GM19467 (cell line): ENCODE measurements around the gene C11orf71.
A peak's percentile ranks its signal among the peaks of the same experiment; 100 is the strongest.

Experiments
- ATAC-seq: cut with Tn5 transposase; IDR thresholded peaks from one replicate; pipeline ENCODE4 v1.9.1; 2021; ENCODE audit warnings: mild to moderate bottlenecking, moderate library complexity; ENCODE audit not compliant: unreplicated experiment

Gene C11orf71, protein sequence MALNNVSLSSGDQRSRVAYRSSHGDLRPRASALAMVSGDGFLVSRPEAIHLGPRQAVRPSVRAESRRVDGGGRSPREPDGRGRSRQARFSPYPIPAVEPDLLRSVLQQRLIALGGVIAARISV

GRCh38 chr11:114400216-114400914 lies at the start of gene C11orf71, which contains the start of gene RBM7:
Gene C11orf71, minus strand, starts transcription at chr11:114400511. Its CDS starts 180 bp downstream, at chr11:114400331.
Gene RBM7, plus strand, starts transcription at chr11:114400666. Its CDS starts 6 bp downstream, at chr11:114400672.
- peak; percentile 96 for ATAC-seq

DNA sequence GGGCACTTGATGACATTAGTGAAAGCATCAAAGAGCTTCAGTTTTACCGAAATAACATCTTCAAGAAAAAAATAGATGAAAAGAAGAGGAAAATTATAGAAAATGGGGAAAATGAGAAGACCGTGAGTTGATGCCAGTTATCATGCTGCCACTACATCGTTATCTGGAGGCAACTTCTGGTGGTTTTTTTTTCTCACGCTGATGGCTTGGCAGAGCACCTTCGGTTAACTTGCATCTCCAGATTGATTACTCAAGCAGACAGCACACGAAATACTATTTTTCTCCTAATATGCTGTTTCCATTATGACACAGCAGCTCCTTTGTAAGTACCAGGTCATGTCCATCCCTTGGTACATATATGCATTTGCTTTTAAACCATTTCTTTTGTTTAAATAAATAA lies 49.5 kb upstream of the C11orf71 start:
- no peak for ATAC-seq

GRCh38 chr11:114448749-114449482 lies 48.6 kb upstream of the C11orf71 start:
- ATAC-seq = no peak

DNA sequence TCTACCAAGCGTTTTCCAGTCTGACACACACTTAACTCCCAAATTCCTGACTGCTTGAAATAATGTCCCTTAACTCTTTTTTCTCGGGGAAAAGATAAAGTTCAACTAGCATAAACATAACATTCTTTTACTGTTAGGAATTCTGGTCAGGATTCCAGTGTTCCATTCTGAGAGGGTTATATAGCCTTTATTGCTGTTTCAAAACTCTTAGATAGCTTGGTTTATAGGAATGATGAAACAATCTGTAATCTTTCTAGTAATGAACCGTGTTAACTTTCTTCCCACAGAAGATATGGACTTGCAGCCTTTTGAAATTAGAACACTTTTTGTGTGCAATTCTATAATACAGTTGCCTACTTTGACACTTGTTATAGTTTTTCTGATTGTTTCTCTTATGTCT lies 47.6 kb upstream of the C11orf71 start:
- no peak for ATAC-seq

- ATAC-seq = no peak
Measured at GRCh38 chr11:114447444-114447843, 47.1 kb upstream of the C11orf71 start.

- no peak for ATAC-seq
Measured at GRCh38 chr11:114442536-114442935, 42.2 kb upstream of the C11orf71 start.

GRCh38 chr11:114441921-114442320 lies 41.6 kb upstream of the C11orf71 start:
- ATAC-seq = no peak

GRCh38 chr11:114440971-114441763 lies 40.9 kb upstream of the C11orf71 start:
- no peak for ATAC-seq

DNA sequence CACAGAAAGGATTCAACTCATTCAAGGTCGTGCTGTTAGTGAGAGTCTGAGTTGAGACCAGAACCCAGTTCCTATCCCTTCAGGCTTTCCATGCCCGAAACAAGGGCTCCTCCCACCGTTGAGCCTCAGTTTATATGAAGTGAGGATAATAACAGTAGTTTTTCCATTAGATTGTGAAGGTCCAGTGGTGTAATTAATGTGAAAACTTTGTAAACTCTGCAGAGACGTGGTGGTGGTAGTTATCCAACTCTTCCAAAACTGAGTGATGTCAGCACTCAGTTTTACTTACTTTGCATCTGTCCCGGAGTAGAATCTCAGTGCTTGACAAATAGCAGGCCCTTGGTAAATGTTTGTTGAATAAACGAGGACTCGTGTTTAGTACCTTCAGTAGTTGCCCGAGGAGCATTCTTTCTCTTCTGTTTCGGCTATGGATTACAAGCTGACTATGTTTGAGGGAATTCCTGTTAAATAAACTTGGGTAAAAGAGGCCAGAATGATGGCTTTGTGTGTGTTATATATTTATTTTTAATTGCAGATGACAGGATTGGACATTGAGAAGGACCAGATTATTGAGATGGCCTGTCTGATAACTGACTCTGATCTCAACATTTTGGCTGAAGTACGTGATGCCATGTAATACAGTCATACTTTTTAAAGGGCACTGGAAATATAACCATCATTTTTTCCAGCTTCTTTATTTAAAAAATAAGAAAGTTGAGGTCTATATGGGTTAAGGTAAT lies 40.0 kb upstream of the C11orf71 start:
- no peak for ATAC-seq

DNA sequence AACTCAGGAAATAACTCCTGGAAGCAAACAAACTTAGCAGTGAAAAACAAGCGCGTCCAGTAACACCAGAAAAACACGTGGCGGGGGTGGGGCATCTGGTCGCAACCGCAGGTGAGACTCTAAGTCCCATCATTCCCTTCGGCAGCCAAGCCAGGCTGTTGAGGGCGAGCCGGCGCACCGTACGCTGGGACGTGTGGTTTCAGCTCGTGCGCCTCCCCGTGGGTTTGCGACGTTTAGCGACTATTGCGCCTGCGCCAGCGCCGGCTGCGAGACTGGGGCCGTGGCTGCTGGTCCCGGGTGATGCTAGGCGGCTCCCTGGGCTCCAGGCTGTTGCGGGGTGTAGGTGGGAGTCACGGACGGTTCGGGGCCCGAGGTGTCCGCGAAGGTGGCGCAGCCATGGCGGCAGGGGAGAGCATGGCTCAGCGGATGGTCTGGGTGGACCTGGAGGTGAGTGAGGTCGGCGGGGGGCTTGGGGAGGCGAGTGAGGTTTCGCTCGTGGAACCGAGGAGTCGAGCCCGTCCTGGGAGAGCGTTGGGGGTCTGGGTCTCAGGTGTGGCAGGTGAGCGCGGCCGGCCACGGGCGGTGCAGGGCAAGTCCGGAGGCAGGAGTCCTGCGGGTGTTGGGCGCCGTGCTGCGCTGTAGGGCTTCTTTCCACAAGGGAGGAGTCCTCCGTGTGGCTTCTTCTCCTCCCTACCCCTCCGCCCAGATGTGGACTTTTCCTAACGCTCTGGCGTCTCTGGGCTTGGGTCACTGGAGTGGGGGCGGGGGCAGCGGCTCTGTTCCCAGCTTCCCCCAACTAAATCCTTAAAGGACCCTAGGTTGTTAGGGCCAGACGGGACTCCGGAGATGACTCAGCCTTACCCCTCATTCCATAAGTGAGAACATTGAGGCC lies 39.2 kb upstream of the C11orf71 start, which contains the start of gene REXO2:
REXO2 (plus strand) TSS at position 239 of the 892 bp plus-strand sequence; CDS start at position 301, 62 bp downstream.
- peak; percentile 99 for ATAC-seq

GRCh38 chr11:114438303-114438702 lies 38.0 kb upstream of the C11orf71 start:
- ATAC-seq = no peak

DNA sequence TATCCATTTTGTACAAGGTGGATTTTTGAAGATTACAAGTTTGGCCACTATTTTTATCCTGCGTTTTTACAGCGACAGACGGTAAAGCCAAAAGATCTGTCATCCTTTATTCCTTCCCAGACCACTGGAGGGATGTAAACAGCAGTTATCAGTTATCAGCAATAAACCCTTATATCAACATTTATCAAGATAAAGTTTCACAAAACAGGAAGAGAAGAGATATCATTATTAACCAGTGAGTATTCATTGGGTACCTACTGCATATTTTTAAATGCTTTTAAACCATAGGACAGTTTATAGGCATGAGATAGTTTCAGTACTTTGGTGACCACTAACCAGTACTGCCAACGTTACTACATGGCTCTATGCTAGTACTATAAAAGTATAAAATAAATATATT lies 33.1 kb upstream of the C11orf71 start:
- ATAC-seq = no peak

DNA sequence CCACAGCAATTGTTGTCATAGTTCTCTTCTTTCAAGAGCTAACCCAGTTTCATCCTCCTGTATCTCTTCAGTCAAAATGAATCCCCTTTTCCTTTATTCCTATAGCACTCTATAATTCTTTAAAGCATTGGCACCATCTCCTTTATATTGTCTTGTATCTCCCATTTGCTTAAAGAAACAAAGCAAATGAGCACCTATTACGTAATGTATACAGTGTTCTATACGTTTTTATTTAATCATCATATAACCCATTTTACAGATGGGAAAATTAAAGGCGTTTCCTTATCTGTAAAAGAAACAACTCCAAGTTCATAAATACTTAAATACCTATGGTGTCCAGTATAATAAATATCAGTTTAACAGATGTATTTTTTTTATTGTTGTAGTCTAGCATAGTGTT lies 32.6 kb upstream of the C11orf71 start:
- ATAC-seq = no peak

DNA sequence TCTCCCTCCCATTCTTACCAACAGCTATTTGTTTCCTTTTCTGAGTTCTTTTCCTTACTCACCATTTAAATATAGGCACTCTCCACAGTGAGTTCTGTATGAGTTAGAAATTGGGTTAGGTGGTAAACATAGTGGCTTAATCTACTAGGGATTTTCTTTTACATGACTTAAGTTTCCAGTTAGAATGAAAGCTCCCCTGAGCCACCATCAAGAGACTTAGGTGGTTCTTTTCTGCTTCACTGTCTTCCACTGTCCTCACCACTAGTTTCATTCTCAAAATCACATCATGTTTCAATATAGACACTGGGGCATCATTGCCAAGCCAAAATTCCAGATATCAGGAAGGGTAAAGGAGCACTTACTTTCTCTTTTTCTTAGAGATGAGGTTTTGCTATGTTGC lies 30.0 kb upstream of the C11orf71 start:
- no peak for ATAC-seq

DNA sequence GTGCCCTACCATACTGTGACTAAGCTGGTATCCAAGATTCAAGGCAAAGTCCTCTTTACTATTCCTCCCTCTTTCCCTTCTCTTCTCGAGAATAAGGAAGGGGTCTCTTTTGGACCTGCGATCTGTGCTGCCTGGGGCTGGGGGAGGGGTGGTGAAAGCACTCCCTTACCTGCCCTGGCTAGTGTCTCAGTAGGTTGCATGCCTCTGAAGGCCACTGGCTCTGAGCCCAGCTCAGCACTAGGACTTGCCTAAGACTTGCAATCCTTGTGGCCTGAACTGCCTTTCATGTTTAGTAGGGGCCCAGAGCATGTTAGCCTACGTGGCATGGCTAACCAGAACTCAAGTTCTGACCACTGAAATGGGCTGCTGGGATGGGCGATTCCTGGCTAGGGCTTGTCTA lies 26.0 kb upstream of the C11orf71 start:
- no peak for ATAC-seq

GRCh38 chr11:114416441-114416961 lies 16.2 kb upstream of the C11orf71 start:
- no peak for ATAC-seq

DNA sequence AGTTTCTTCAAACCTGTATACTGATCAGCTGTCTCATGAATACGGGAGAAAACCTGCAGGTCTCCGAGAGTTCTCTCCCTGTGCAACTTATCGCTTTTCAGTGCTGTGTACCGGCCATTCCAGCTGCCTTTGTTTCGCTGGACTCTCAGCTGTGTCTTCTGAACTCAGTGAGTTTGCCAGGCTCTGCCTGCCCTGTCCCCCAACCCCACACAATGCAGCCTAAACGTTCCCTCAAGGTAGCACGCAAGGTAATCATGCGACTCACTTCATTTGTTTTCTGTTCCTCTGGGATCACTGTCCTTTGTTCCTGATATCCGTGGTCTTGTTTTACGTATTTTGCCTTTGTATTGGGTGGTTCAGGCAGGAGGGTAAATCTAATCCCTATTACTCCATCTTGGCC lies 13.6 kb upstream of the C11orf71 start:
- no peak for ATAC-seq

- no peak for ATAC-seq
Measured at GRCh38 chr11:114412946-114413345, 12.6 kb upstream of the C11orf71 start.

- no peak for ATAC-seq
Measured at GRCh38 chr11:114401311-114401710, 1.0 kb upstream of the C11orf71 start.
